ENCODE measurements around the gene PRUNE2. TPM values are rescaled to one million over a fixed set of nuclear protein-coding genes. Genes with fewer than 3 reads are reported as not detected.

The PRUNE2 gene
- total and polyA plus RNA-seq, 2 of the 8 experiments (the other 6 are each of a cell fraction or from before 2014, with no cell fraction given) = 5.5 to 13.3 TPM

- no peak overlapping the region for H3K27ac ChIP-seq (ENCODE audit: low read depth, low read length)
- H3K4ac ChIP-seq (replicated peaks; ENCODE audit: insufficient read length, low read depth, low read length) = no peak overlapping the region
- H3K14ac ChIP-seq (ENCODE audit: insufficient read length) = no peak overlapping the region
- H3K18ac ChIP-seq (ENCODE audit: extremely low read depth, low read length) = no peak overlapping the region
- H2BK20ac ChIP-seq (ENCODE audit: low read length) = no peak overlapping the region
- H2AFZ ChIP-seq (ENCODE audit: low read length) = no peak overlapping the region
- no peak overlapping the region for H2BK120ac ChIP-seq (replicated peaks; ENCODE audit: low read depth, low read length)
- H3K9ac ChIP-seq (replicated peaks in 1 of 4; ENCODE audit: extremely low read depth in 1 of 4, low read depth in 3 of 4, low read length in 3 of 4) = no peak overlapping the region
- TF ChIP-seq GABPA (IDR thresholded peaks at IDR 0.05; ENCODE audit: borderline replicate concordance, insufficient read depth, low read length) (no peak), PHF8 (conservative IDR thresholded peaks at IDR 0.05; ENCODE audit: low read depth, low read length) (no peak), CBX5 (IDR thresholded peaks at IDR 0.05; ENCODE audit: low read depth, low read length) (no peak), TAF7 (optimal IDR thresholded peaks at IDR 0.05; ENCODE audit: borderline replicate concordance, low read depth, low read length) (no peak), NRF1 (IDR thresholded peaks at IDR 0.05; ENCODE audit: low read depth, low read length) (no peak)
- DNase-seq (ENCODE audit: low read depth in 1 of 2, low spot score in 2 of 2) (no peak), FAIRE-seq (no peak)
- ChIA-PET CTCF (ENCODE audit: partially characterized antibody) (interaction anchor here (0.6 to 1.0 kb wide), 4 partner anchors 10 to 1172 kb away, joined by 3 to 4 read pairs (median 3); no protein-coding TSS in a partner anchor), POLR2A (ENCODE audit: partially characterized antibody) (interaction anchor here (1.1 kb wide), 1 partner anchor 37 kb away, joined by 3 read pairs; the partner anchor contains the start of gene PRUNE2)
- no peaks in the 10 kb centered on the region; the same call in 1 of the 2 replicates for H3K23me2 ChIP-seq (ENCODE audit: low read depth, low read length)
- H4K5ac ChIP-seq (ENCODE audit: insufficient read length, low read depth, low read length) = no peak overlapping the region
- no peaks in the 10 kb centered on the region for H3K79me2 ChIP-seq (ENCODE audit: control insufficient read depth in 1 of 2, insufficient read depth in 2 of 2, low read length in 2 of 2)
- no peak overlapping the region for H3K56ac ChIP-seq (replicated peaks; ENCODE audit: insufficient read length, low read depth, low read length)
- H4K20me1 ChIP-seq (replicated peaks in 1 of 2; ENCODE audit: control insufficient read depth in 1 of 2, insufficient read depth in 2 of 2, low read length in 2 of 2) = no peaks in the 10 kb centered on the region
- H2BK5ac ChIP-seq (ENCODE audit: low read depth, low read length) = no peak overlapping the region
- no peak overlapping the region for H4K91ac ChIP-seq (replicated peaks; ENCODE audit: insufficient read length, low read length)
- H2BK15ac ChIP-seq (ENCODE audit: low read length) = no peak overlapping the region
- H3K9me3 ChIP-seq (ENCODE audit: insufficient read depth in 2 of 2, low read depth in 1 of 2, low read length in 1 of 2) = no peaks in the 10 kb centered on the region
- H3K23ac ChIP-seq (ENCODE audit: insufficient read length) = no peak overlapping the region
- H2BK12ac ChIP-seq (ENCODE audit: low read depth, low read length) = no peak overlapping the region
- 90% methylated on average over 5 of the region's 5 CpGs; no CpG with 5 or more reads in 1 of the 2 experiments for WGBS, 2 experiments (ENCODE audit: extremely low coverage in 1 of 2, insufficient coverage in 1 of 2, insufficient read length in 1 of 2, insufficient replicate concordance in 2 of 2, low coverage in 1 of 2, low lambda C conversion rate in 2 of 2, missing lambda C conversion rate in 1 of 2)
- H3K36me3 ChIP-seq (ENCODE audit: control insufficient read depth in 2 of 4, insufficient read depth in 4 of 4, low read length in 3 of 4) = no peaks in the 10 kb centered on the region
- H3K4me1 ChIP-seq (replicated peaks in 1 of 4; ENCODE audit: control insufficient read depth in 3 of 4, insufficient read depth in 4 of 4, low read length in 3 of 4) = no peaks in the 10 kb centered on the region
- no peaks in the 10 kb centered on the region for H3K27me3 ChIP-seq (replicated peaks in 1 of 4; ENCODE audit: control insufficient read depth in 3 of 4, extremely low read depth in 1 of 4, insufficient read depth in 3 of 4, low read length in 3 of 4)
- H3K4me2 ChIP-seq (ENCODE audit: insufficient read depth in 1 of 2, low read depth in 2 of 2, low read length in 2 of 2) = no peak overlapping the region
- no peaks in the 10 kb centered on the region for H3K79me1 ChIP-seq (ENCODE audit: low read depth, low read length)
- H4K8ac ChIP-seq (ENCODE audit: extremely low read depth, insufficient read depth, low read length) = no peak overlapping the region
- no peak overlapping the region for H3K4me3 ChIP-seq (ENCODE audit: extremely low read depth in 1 of 4, insufficient read depth in 2 of 4, low read depth in 3 of 4, low read length in 4 of 4)
- H2AK5ac ChIP-seq (ENCODE audit: low read depth, low read length) = no peak overlapping the region
Observed at GRCh38 chr9:76943054-76943453, 37.1 kb upstream of the PRUNE2 start.

All from H1 (cell line).